Measurements from ENCODE around the gene MYH11. TPM values are rescaled to one million over a fixed set of nuclear protein-coding genes. Genes with fewer than 3 reads are reported as not detected.

The MYH11 gene
- total RNA-seq, 1 experiment from 2014 or later, result not detected

GRCh38 chr16:15879255-15879811 is 22.5 kb upstream of the MYH11 start:
- DNase-seq (ENCODE audit: low spot score), result peak; percentile 23
- Histone ChIP-seq H3K27ac (ENCODE audit: low read depth, low read length, poor library complexity, severe bottlenecking) (peak overlapping the region; percentile 44), H3K36me3 (ENCODE audit: insufficient read depth, low read length, poor library complexity, severe bottlenecking) (peaks cover 28% of the 10 kb centered on the region)

GRCh38 chr16:15876503-15876902 is 19.7 kb upstream of the MYH11 start:
- Histone ChIP-seq H3K9me3 (ENCODE audit: low read depth, low read length, poor library complexity, severe bottlenecking) (no peaks in the 10 kb centered on the region), H3K27ac (ENCODE audit: low read depth, low read length, poor library complexity, severe bottlenecking) (no peak overlapping the region), H3K4me3 (ENCODE audit: low read depth, low read length, poor library complexity, severe bottlenecking) (no peak overlapping the region), H3K4me1 (ENCODE audit: insufficient read depth, low read length, poor library complexity, severe bottlenecking) (no peaks in the 10 kb centered on the region), H3K36me3 (ENCODE audit: insufficient read depth, low read length, poor library complexity, severe bottlenecking) (peaks cover 9% of the 10 kb centered on the region), H3K27me3 (replicated peaks; ENCODE audit: insufficient read depth, low read depth, low read length, poor library complexity) (no peaks in the 10 kb centered on the region)
- POLR2A ChIA-PET (ENCODE audit: low non-redundant PET), result no interaction called here
- DNase-seq (ENCODE audit: low spot score), result no peak
- BruUV-seq (replicated peaks), result no TSS peak
- intact Hi-C loops (cut with micrococcal nuclease; ENCODE audit: unreplicated experiment), result no loop called here
- CTCF ChIA-PET, result no interaction called here
- TF ChIP-seq CTCF (conservative IDR thresholded peaks at IDR 0.05; ENCODE audit: low read depth, low read length) (no peak), EZH2 (IDR thresholded peaks at IDR 0.05; ENCODE audit: borderline replicate concordance, low read depth, low read length, poor library complexity, severe bottlenecking) (no peak)

More at GRCh38 chr16:15879255-15879811, 22.5 kb upstream of the MYH11 start:
- ChIA-PET POLR2A (ENCODE audit: low non-redundant PET) (no interaction called here), CTCF (no interaction called here)
- H3K9me3 ChIP-seq (ENCODE audit: low read depth, low read length, poor library complexity, severe bottlenecking), result no peaks in the 10 kb centered on the region
- intact Hi-C loops (cut with micrococcal nuclease; ENCODE audit: unreplicated experiment), result no loop called here
- no peak overlapping the region for H3K4me3 ChIP-seq (ENCODE audit: low read depth, low read length, poor library complexity, severe bottlenecking)
- no peaks in the 10 kb centered on the region for H3K27me3 ChIP-seq (replicated peaks; ENCODE audit: insufficient read depth, low read depth, low read length, poor library complexity)
- TF ChIP-seq EZH2 (IDR thresholded peaks at IDR 0.05; ENCODE audit: borderline replicate concordance, low read depth, low read length, poor library complexity, severe bottlenecking) (no peak), CTCF (conservative IDR thresholded peaks at IDR 0.05; ENCODE audit: low read depth, low read length) (no peak)
- BruUV-seq (replicated peaks), result no TSS peak
- H3K4me1 ChIP-seq (ENCODE audit: insufficient read depth, low read length, poor library complexity, severe bottlenecking), result no peaks in the 10 kb centered on the region

GRCh38 chr16:15874745-15875314 is 18.0 kb upstream of the MYH11 start:
- ChIA-PET POLR2A (ENCODE audit: low non-redundant PET) (no interaction called here), CTCF (interaction anchor here (0.9 to 1.3 kb wide), 2 partner anchors 14 to 253 kb away, joined by 6 to 7 read pairs; partner anchors contain the start of gene CEP20)
- H3K36me3 ChIP-seq (ENCODE audit: insufficient read depth, low read length, poor library complexity, severe bottlenecking), result peaks cover 3% of the 10 kb centered on the region
- BruUV-seq (replicated peaks), result no TSS peak
- H3K9me3 ChIP-seq (ENCODE audit: low read depth, low read length, poor library complexity, severe bottlenecking), result no peaks in the 10 kb centered on the region
- intact Hi-C loops (cut with micrococcal nuclease; ENCODE audit: unreplicated experiment), result loop anchor here (2.0 kb wide), 1 partner anchor 252 kb away; no protein-coding TSS in a partner anchor
- H3K4me3 ChIP-seq (ENCODE audit: low read depth, low read length, poor library complexity, severe bottlenecking), result no peak overlapping the region
- H3K27ac ChIP-seq (ENCODE audit: low read depth, low read length, poor library complexity, severe bottlenecking), result no peak overlapping the region
- peak; percentile 76 for TF ChIP-seq CTCF (conservative IDR thresholded peaks at IDR 0.05; ENCODE audit: low read depth, low read length)
- no peak for TF ChIP-seq EZH2 (IDR thresholded peaks at IDR 0.05; ENCODE audit: borderline replicate concordance, low read depth, low read length, poor library complexity, severe bottlenecking)
- H3K4me1 ChIP-seq (ENCODE audit: insufficient read depth, low read length, poor library complexity, severe bottlenecking), result no peaks in the 10 kb centered on the region
- no peaks in the 10 kb centered on the region for H3K27me3 ChIP-seq (replicated peaks; ENCODE audit: insufficient read depth, low read depth, low read length, poor library complexity)
- peak; percentile 64 for DNase-seq (ENCODE audit: low spot score)

All from A673 (cell line).